ENCODE measurements around the gene MYO5A. TPM values are rescaled to one million over a fixed set of nuclear protein-coding genes. Genes with fewer than 3 reads are reported as not detected.
A peak's percentile ranks its signal among the peaks of the same experiment; 100 is the strongest.

Gene MYO5A
- total RNA-seq, 2 experiments from 2014 or later, result 15.8 to 18.1 TPM

DNA sequence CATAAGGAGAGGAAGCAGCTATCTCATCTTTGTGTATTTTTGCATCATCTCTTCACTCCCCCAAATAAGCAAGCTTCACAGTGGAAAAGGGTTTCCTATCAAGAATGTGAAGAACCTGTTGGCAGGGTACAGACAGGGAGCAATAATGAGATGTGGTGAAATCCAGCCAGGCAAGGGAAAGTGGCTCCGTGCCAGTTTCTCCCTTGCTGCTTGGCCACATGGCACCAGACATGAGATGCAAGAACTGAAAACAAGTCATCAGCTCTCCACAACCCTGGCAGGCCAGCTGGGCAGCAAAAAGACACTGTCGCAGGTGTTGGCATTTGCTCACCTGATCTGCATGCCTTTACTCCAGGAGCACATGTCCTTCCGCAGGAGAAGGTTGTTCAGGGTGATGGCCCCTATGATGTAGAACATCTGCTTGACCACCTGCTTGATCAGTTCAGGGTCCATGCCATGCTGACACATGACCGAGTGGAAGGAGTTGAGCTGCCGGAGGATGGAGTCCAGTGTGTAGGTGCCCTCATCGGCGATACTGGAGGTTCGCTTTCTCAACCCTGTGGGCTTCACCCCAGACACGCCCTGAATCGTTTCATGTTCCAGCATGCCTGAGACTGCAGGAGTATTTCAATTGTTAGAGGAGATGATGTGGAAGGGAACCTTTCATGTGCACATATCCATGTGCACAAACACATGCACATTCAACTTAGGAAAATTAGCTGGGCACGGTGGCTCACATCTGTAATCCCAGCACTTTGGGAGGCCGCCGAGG, 209.8 kb downstream of the MYO5A start:
- no peaks in the 10 kb centered on the region for H3K9me3 Mint-ChIP-seq
- DNase-seq, result no peak
- H3K27me3 Mint-ChIP-seq, result no peaks in the 10 kb centered on the region
- no peaks in the 10 kb centered on the region for H3K4me1 Mint-ChIP-seq
- H3K4me3 Mint-ChIP-seq, result no peak overlapping the region
- peaks cover 12% of the 10 kb centered on the region for H3K36me3 Mint-ChIP-seq
- no peak overlapping the region for H3K27ac Mint-ChIP-seq

DNA sequence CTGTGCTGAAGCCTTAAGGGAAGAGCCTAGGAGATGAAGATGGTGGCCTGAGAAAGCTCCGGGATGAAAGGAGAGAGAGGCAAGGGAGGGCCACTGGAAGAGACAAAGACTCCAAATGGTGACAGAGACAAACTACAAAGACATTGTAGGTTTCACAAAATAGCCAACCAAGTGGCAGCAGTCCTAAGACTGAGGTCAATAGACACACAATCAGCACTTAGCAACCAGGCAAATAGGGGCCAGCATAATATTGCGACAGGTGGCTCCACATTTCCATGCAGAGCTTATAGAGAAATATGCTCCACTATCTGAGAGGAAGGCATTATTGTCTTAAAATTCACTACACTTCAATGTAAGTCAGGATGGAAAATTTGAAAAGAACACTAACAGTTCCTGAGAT, 211.0 kb downstream of the MYO5A start:
- Mint-ChIP-seq H3K4me1 (no peaks in the 10 kb centered on the region), H3K36me3 (peaks cover 12% of the 10 kb centered on the region)

DNA sequence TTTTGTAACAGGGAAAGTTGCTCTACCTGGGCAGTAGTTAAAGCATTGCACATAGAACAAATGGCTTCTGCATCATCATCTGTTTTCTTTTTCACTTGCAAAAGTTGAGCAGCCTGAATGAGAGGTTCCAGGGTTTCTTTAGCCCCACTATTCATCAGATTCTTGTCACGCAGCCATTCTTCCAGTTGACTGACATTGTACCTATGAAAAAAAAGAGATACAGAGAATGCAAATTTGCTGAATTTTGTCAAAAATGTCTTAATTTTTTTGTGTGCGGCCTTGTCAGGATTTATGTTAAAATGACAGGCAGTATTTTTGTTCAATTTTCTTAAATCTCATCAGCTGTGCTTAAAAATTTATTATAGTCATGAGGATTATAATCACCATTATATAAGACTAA, 211.7 kb downstream of the MYO5A start:
- Mint-ChIP-seq H3K27ac (no peak overlapping the region), H3K9me3 (no peaks in the 10 kb centered on the region), H3K4me3 (no peak overlapping the region), H3K4me1 (no peaks in the 10 kb centered on the region), H3K27me3 (no peaks in the 10 kb centered on the region), H3K36me3 (peaks cover 12% of the 10 kb centered on the region)
- DNase-seq, result no peak

More for the DNA sequence above, 211.0 kb downstream of the MYO5A start:
- Mint-ChIP-seq H3K27me3 (no peaks in the 10 kb centered on the region), H3K9me3 (no peaks in the 10 kb centered on the region), H3K27ac (no peak overlapping the region), H3K4me3 (no peak overlapping the region)
- DNase-seq, result no peak

DNA sequence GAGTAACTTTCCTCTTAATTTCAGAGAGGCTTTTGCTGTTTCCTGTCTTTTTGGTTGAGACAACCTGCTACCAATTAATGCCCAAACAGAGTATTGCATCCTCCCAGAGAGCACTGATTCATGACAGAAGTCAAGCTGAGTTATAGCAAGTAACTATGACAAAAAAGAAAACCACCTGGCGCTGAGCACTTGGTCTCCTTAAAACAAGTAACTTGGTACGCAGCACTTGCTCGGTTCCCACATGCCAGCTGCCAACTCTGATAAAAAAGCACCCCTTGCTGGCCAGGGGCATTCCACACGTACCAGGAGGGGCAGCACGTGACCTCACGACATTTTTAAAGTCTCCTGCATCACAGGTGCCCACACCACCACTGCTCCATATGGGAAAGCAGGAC, 219.5 kb downstream of the MYO5A start:
- no peak for DNase-seq
- Mint-ChIP-seq H3K36me3 (no peaks in the 10 kb centered on the region), H3K27me3 (no peaks in the 10 kb centered on the region), H3K9me3 (no peaks in the 10 kb centered on the region), H3K27ac (no peak overlapping the region), H3K4me1 (no peaks in the 10 kb centered on the region), H3K4me3 (no peak overlapping the region)

DNA sequence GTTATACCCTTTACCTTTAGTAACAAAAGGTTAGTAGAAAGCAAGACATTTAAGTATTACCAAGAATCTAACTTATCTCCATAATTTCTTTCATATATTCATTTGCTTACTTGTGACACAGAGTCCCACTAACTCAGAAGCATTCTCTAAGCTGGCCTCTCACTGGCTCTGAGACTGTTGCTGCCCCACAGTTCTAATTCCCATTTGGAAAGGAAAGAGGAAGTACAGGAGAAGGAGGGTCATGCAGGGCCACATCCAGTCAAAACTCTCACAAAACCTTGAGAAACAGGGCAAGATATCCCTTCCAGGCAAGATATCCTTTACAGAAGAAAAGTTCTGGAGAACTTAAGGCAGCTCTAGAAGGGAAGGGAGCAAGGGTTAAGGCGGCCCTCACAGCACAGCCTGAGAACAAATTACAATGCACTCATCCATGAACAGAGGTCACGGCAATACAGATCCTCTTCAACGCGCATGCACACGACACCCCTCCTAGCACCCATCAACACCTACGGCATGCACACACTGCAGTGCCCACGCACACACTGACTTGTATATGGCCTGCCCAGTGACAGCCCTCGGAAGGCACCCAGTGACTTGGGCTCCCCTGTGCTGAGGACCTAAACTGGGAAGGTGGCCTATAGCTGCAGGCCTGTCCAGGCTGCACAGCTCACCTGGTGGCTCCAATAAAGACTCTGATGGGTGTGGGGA, 220.1 kb downstream of the MYO5A start:
- Mint-ChIP-seq H3K4me1 (no peaks in the 10 kb centered on the region), H3K27me3 (no peaks in the 10 kb centered on the region), H3K36me3 (no peaks in the 10 kb centered on the region), H3K27ac (no peak overlapping the region), H3K9me3 (no peaks in the 10 kb centered on the region), H3K4me3 (no peak overlapping the region)
- no peak for DNase-seq

DNA sequence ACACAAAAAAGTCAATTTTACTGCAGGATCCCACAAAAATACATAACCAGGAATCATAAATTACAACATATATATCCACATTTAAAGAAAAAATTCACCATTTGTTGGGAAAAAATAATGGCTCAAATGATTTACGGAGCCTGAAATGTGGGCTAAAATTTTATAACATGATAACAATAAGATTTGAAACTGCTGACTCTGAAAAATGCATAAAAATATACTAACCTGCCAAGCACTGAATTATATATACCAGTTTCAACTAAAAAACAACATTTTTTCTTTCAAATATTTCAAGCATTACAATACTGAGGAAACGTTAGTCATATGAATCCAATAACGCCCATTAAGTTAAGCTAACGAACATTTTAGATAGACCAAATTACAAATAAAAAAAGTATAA, 220.8 kb downstream of the MYO5A start:
- Mint-ChIP-seq H3K27ac (no peak overlapping the region), H3K4me1 (peaks cover under 1% of the 10 kb centered on the region)

DNA sequence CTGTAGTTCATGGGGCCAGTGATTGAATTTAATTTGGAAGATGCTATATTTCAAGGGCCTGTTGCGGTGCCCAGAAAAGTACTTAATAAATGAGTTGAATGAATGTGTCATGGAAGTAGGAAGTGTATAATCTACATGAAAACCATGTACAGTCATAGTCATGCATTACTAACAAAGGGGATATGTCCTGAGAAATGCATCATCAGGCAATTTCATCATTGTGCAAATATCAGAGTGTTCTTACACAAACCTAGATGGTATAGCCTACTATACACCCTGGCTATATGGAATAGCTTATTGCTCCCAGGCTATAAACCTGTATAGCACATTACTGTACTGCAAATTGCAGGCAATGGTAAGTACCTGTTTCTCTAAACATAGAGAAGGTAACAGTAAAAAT, 222.4 kb downstream of the MYO5A start:
- DNase-seq, result no peak
- Mint-ChIP-seq H3K27ac (no peak overlapping the region), H3K4me1 (peaks cover 2% of the 10 kb centered on the region), H3K36me3 (no peaks in the 10 kb centered on the region), H3K27me3 (no peaks in the 10 kb centered on the region), H3K9me3 (no peaks in the 10 kb centered on the region), H3K4me3 (no peak overlapping the region)

More for the DNA sequence above, 220.8 kb downstream of the MYO5A start:
- Mint-ChIP-seq H3K27me3 (no peaks in the 10 kb centered on the region), H3K9me3 (no peaks in the 10 kb centered on the region), H3K4me3 (no peak overlapping the region), H3K36me3 (no peaks in the 10 kb centered on the region)
- DNase-seq, result no peak

DNA sequence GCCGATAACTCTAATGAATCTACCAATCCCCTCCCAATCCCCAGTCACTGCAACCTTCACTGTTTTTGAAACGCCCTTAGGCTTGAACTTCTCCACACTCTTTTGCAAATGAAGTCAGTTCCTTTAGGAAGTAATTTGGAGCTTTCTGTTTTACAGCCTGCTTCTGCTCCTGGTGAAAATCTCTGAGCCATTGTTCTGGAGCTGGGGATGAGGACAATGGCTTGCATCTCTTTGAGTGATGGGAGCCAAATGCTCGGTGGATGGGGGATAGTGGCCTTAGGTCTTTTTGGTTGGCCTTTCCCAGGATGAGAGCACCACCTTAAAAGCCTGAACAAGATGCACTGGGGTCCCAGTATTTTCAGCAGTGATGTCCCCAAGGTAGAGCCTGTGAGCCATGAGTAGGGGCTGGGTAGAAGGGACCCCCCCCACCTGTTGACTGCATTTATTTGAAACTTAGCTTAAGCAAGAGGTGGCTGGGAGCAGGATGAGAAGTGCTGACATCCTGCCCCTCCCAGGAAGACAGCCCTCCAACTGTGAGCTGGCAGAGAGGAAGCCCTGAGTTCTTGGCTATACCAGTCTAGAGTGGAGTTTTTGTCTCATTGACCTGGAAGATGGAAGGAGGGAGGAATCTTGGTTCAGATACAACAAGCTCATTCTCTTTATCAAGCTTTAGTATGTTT, 225.4 kb downstream of the MYO5A start:
- no peak for DNase-seq
- peaks cover 2% of the 10 kb centered on the region for H3K4me1 Mint-ChIP-seq
- H3K4me3 Mint-ChIP-seq, result no peak overlapping the region
- H3K27me3 Mint-ChIP-seq, result peaks cover 6% of the 10 kb centered on the region
- H3K27ac Mint-ChIP-seq, result no peak overlapping the region
- H3K36me3 Mint-ChIP-seq, result no peaks in the 10 kb centered on the region
- no peaks in the 10 kb centered on the region for H3K9me3 Mint-ChIP-seq

DNA sequence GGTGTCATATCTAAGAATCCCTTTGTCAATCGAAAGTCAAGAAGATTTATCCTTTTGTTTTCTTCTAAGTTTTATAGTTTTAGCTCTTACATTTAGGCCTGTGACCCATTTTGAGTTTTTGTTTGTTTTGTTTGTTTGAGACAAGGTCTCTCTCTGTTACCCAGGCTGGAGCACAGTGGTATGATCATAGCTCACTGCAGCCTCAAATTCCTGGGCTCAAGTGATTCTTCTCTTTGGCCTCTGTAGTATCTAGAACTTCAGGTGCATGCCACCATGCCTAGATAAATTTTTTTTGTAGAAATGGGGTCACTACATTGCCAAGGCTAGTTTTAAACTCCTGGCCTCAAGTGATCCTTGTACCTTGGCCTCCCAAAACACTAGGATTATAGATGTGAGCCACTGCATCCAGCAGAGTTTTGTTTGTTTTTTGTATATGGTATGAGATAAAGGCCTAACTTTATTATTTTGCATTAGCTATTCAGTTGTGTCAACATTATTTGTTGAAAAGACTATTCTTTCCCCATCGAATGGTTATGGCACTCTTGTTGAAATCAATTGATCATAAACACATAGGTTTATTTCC, 227.3 kb downstream of the MYO5A start:
- peaks cover 2% of the 10 kb centered on the region for H3K4me1 Mint-ChIP-seq
- no peak overlapping the region for H3K4me3 Mint-ChIP-seq
- H3K36me3 Mint-ChIP-seq, result no peaks in the 10 kb centered on the region
- DNase-seq, result no peak
- peaks cover 12% of the 10 kb centered on the region for H3K27me3 Mint-ChIP-seq
- no peaks in the 10 kb centered on the region for H3K9me3 Mint-ChIP-seq
- H3K27ac Mint-ChIP-seq, result no peak overlapping the region

DNA sequence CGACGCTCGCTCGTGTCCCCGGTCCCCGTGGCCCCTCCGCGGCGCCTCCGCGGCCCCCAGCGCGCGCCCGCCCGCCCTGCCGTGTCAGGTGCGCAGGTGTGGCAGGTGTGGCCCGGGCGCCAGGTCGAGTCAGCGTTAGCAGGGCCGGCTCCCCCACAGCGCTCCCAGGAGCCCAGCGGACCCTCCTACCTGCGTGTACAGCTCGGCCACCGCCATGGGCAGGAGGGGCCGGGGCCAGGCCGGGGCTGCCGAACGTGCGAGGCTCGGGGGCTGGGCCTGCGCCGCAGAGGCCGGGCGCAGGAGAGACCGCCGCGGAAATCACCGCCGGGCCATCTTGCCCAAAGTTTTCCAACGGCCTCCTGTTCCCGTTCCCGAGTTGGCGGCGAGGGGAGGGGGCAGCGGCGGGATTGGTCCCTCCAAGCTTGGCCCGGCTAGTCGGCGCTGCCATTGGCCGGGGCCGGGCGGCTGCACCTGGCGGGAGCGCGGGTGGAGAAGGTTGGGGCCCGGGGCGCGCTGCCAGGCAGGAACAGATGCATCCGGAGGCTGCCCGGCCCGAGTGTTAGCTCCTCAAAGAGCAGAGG, 233.2 kb downstream of the MYO5A start, which contains the start of gene MYO5C:
TSS of gene MYO5C (minus strand) at position 384 of the 581 bp plus-strand sequence. CDS start at position 216, 168 bp downstream.
- Mint-ChIP-seq H3K4me3 (peak within 1 kb of the TSS; percentile 42), H3K27ac (no peak within 1 kb of the TSS), H3K27me3 (peaks cover 52% of the 10 kb centered on the region), H3K9me3 (no peaks in the 10 kb centered on the region), H3K36me3 (no peaks in the 10 kb centered on the region), H3K4me1 (peaks cover 2% of the 10 kb centered on the region)
- peak; percentile 20 for DNase-seq

DNA sequence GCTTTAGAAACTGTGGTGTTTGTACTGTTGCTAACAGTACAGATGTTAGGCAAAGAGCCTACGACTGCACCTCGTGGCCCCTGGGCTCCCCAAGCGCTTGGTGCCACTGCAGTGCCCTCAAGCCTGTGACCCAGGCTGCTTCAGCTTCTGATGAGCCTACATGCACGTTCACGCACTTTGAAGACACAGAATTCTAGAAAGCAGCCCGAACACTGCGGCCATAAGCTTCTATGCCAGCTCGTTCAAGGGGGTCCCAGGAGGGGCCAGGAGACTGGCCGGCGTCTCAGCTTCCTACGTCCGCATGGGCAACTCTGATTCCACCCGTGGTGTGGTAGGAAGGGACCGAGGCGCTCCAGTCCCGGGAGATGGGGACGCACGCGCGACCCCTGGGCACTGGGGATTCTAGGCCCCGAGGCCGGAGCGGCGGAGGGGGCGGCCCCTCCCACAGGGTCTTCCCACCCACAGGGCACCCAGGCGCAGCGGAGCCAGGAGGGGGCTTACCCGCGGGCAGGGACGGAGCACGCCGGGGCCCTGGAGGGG, 233.7 kb downstream of the MYO5A start:
- DNase-seq, result no peak
- Mint-ChIP-seq H3K9me3 (no peaks in the 10 kb centered on the region), H3K4me3 (peak overlapping the region; percentile 26), H3K27me3 (peaks cover 52% of the 10 kb centered on the region), H3K27ac (no peak overlapping the region), H3K4me1 (peaks cover 2% of the 10 kb centered on the region), H3K36me3 (no peaks in the 10 kb centered on the region)

DNA sequence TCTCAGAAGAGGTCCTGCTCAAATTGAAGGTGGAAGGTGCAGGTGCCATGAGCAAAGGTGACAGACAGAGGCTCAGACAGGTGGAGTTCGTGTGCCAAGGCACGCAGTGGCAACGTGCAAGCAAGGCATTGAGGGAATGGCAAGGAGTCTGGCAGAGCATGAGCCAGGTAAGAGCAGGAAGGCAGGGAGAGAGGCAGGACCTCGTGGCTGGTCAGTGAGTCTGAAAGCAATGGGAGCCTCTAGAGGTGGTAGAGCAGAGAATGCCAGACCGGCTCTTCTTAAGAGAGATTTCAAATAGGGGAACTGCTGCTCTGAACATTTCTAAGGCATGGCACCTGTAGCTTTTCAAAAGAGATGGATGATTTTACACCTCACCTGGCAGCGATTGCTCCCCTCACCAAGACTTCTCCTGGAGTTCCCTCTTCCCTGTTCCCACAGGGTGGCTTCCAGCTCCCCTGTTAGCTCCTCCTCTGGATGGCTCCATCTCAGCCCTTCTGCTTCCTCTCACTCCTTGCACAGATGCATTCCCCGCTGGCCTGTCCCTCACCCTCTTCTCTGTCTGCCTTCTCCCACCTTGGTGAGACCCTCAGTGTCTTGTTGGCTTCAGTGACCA, 235.8 kb downstream of the MYO5A start:
- Mint-ChIP-seq H3K27ac (no peak overlapping the region), H3K27me3 (peaks cover 44% of the 10 kb centered on the region), H3K36me3 (no peaks in the 10 kb centered on the region), H3K4me1 (peaks cover 2% of the 10 kb centered on the region), H3K9me3 (no peaks in the 10 kb centered on the region), H3K4me3 (no peak overlapping the region)
- no peak for DNase-seq

DNA sequence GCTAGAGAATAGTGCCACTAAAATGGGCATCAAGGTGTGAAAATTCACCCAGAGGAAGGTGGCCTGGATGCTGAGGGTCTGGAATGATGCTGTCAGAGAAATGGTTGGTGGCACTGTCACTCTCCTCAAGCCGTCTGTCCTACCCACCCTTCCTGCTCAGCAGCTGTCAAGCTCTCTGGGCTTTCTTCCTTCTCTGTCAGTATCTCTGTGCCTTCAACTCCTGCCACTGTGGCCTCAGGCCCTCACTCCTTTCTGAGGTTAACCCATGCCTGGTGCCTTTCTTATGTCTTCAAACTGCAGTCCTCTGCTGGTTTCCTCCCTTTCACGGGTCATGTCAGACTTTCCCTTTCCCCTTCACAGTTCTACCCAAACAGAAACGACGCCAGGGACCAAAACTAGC, 237.5 kb downstream of the MYO5A start:
- Mint-ChIP-seq H3K27ac (no peak overlapping the region), H3K27me3 (peaks cover 39% of the 10 kb centered on the region), H3K4me1 (peaks cover 2% of the 10 kb centered on the region), H3K4me3 (no peak overlapping the region), H3K9me3 (no peaks in the 10 kb centered on the region), H3K36me3 (no peaks in the 10 kb centered on the region)
- DNase-seq, result no peak

DNA sequence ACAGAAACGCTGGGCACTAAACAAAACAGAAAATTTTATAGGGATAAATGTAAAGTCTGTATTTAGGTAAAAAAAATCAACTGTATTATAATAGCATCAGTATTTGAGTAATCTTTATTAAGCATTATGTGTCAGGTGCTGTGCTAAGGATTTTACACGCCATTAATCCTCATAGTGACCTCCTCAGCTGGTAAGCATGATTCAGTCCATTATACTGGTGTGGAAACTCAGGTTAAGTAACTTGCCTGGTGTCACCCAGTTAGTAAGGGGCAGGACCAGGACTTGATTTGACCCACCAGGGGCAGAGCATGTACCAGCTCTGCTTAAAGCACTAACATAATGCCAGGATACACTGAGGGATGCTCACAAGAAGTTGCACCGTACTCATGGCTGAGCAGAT, 237.9 kb downstream of the MYO5A start:
- DNase-seq, result no peak
- H3K36me3 Mint-ChIP-seq, result no peaks in the 10 kb centered on the region
- no peak overlapping the region for H3K27ac Mint-ChIP-seq
- peaks cover 2% of the 10 kb centered on the region for H3K4me1 Mint-ChIP-seq
- H3K4me3 Mint-ChIP-seq, result no peak overlapping the region
- peaks cover 34% of the 10 kb centered on the region for H3K27me3 Mint-ChIP-seq
- no peaks in the 10 kb centered on the region for H3K9me3 Mint-ChIP-seq

All from activated naive CD8-positive, alpha-beta T cell treated with anti-CD3 and anti-CD28 coated beads for 36 hours (primary cell).